ENCODE results near the gene HHIPL1.

- TF ChIP-seq, protein P1, sequence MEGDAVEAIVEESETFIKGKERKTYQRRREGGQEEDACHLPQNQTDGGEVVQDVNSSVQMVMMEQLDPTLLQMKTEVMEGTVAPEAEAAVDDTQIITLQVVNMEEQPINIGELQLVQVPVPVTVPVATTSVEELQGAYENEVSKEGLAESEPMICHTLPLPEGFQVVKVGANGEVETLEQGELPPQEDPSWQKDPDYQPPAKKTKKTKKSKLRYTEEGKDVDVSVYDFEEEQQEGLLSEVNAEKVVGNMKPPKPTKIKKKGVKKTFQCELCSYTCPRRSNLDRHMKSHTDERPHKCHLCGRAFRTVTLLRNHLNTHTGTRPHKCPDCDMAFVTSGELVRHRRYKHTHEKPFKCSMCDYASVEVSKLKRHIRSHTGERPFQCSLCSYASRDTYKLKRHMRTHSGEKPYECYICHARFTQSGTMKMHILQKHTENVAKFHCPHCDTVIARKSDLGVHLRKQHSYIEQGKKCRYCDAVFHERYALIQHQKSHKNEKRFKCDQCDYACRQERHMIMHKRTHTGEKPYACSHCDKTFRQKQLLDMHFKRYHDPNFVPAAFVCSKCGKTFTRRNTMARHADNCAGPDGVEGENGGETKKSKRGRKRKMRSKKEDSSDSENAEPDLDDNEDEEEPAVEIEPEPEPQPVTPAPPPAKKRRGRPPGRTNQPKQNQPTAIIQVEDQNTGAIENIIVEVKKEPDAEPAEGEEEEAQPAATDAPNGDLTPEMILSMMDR (IDR thresholded peaks at IDR 0.05; ENCODE audit: insufficient read depth, low read length), result no peak
- TF ChIP-seq POLR2AphosphoS5 (IDR thresholded peaks at IDR 0.05; ENCODE audit: low read depth) (no peak), SPI1 (IDR thresholded peaks at IDR 0.05; ENCODE audit: borderline replicate concordance, low read depth) (no peak)
Measured at GRCh38 chr14:99685596-99685995, 40.7 kb downstream of the HHIPL1 start.
